HG02798 (cell line): ENCODE measurements around the gene MIF4GD.
"Not testable (repeated sequence)": the region's sequence is repeated elsewhere in the genome, so short reads cannot be mapped to it uniquely, and the experiment has no call there.

ENCODE experiments used
- ATAC-seq: cut with Tn5 transposase; IDR thresholded peaks from one replicate; pipeline ENCODE4 v1.9.1; 2021; ENCODE audit warnings: mild to moderate bottlenecking; ENCODE audit not compliant: unreplicated experiment, poor library complexity

MIF4GD gene

DNA sequence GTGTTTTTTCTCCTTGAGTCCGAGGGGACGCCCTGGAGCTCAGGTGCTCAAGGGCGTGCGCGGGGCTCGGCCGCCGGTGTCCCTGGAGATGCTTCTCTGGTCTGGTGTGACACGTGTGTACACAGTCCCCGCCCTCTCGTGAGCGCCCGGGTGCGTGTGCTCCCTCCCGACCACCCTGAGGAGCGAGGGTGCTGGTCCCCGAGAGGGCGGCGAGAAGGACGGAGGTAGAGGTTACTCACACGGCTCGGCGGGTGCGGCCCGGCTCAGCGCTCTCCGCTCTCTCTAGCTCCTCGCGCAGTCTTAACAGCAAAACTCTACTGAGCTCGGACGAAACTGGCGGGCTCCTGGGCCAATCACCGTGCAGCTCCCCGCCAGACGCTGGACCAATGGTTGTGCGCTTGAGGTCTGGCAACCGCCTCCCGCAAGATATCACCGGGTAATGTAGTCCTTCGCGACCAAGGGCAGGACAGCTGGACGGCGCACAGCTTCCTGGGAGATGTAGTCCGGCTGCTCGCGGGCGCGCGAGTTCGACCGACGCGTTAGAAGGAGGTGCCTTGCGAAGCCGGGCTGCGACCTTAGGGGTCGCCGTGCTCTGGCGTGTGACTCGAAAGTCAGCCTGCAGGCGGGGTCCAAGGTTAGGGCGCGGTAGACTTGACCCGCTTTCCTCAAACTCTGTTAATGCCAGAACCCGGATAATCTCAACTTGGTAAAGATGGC, 18.2 kb upstream of the MIF4GD start, which contains the start of gene SLC25A19:
Gene SLC25A19, minus strand, starts transcription at position 319 of the 717 bp plus-strand sequence. CDS start 2,669 bp downstream, outside the sequence.
- ATAC-seq, result peak; percentile 93

GRCh38 chr17:75288770-75289114, 17.7 kb upstream of the MIF4GD start:
- peak; percentile 11 for ATAC-seq

DNA sequence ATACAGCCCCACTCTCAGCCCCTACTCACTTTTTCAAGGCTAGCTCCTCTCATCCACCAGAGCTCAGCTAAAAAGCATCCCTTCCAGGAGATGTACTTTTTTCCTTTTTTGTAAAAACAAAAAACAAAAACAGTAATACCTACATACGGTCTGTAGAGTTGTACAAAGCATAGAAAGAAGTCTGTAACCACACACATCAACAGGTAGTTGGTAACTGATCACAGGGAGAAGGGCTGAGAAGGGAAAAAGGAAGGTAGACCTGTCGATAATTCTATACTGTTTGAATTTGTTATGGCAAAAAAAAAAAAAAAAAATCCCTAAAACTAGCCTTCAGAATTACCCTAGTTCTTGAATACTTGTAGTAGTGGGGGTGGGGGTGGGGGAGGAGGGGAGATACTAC, 17.3 kb upstream of the MIF4GD start:
- no peak for ATAC-seq

DNA sequence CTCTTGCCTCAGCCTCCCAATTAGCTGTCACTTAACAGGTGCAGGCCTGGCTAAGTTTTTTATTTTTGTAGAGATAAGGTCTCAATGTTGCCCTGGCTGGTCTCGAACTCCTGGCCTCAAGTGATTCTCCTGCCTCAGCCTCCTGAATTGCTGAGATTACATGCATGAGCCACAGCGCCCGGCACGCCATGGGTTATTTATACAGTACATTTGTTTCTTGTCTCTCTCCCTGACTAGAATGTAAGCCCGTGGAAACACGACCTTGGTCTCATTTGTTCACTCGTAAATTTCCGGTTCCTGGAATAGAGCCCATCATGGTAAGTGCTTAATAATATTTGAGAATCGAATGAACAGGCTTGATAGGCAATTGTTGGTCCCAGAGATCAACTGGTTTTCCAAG, 16.2 kb upstream of the MIF4GD start:
- ATAC-seq, result no peak

DNA sequence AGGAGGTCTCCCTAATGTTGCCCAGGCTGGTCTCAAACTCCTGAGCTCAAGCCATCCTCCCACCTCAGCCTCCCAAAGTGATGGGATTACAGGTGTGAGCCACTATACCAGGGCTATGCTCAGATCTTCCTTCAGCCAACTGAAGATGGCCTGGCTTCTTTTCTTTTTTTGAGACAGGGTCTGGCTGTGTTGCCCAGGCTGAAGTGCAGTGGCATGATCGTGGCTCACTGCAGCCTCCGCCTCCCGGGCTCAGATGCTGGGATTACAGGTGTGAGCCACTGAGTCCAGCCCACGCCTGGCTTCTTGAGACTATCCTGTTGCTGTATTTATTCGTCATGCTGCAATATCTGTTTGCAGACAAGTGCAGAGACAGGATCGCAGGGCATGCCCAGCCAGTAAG, 14.1 kb upstream of the MIF4GD start:
- no peak for ATAC-seq

GRCh38 chr17:75280189-75280588, 9.2 kb upstream of the MIF4GD start:
- ATAC-seq, result not testable (repeated sequence)

DNA sequence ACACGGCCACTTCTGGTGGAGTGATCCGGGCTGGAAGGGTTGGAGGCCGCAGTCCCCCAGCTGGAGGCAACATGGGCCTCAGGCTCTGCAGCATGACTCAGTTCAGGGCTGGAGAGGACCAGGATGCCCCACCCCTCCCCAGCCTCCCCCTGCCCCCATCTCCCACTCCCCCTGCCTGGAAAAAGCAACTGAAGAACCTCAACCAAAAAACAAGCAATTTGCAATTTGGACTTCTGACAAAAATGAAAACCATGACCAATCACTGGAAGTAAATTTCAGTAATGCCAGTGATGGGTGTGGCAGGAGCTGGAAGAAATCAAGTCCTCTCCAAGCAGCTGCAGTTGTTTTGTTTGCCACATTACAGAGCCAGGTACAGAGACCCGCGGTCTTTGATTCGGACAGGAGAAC, 6.6 kb upstream of the MIF4GD start:
- no peak for ATAC-seq

DNA sequence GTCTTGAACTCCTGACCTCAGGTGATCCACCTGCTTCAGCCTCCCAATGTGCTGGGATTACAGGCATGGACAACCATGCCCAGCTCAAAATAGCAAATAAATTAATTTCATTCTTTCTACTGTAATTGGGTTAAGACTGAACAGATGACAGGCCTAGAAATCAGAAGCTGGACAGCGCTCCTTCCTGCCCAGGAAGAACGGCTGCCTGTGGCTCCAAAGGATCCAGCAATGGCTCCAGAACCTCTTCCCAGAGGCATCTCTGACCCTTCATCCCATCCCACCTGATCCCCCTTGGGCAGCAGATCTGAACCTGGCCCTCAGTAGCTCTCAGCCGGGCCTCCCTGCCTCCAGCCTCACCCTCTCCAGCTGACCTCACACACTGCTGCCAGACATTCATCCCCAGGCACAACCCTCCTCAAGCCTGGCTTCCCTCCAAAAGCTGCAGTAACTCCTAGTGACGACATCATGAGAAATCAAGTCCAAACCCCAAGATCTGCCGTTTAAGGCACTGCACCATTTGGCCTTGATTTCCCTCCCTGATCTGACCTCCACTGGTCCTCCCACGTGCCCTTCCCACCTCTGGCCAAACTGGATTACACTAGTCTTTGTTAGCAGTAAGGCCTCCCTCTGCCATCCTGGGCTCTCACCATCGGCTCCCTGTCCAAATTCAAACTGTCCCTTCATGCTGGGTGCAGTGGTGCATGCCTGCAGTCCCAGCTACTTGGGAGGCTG, 3.1 kb upstream of the MIF4GD start:
- no peak for ATAC-seq

- no peak for ATAC-seq
These were observed 1.8 kb upstream of the MIF4GD start for GRCh38 chr17:75272848-75273184.

- no peak for ATAC-seq
These were observed 1.2 kb upstream of the MIF4GD start for GRCh38 chr17:75271955-75272847.

GRCh38 chr17:75271233-75271954, 363 bp upstream of the MIF4GD start:
- peak; percentile 89 for ATAC-seq

DNA sequence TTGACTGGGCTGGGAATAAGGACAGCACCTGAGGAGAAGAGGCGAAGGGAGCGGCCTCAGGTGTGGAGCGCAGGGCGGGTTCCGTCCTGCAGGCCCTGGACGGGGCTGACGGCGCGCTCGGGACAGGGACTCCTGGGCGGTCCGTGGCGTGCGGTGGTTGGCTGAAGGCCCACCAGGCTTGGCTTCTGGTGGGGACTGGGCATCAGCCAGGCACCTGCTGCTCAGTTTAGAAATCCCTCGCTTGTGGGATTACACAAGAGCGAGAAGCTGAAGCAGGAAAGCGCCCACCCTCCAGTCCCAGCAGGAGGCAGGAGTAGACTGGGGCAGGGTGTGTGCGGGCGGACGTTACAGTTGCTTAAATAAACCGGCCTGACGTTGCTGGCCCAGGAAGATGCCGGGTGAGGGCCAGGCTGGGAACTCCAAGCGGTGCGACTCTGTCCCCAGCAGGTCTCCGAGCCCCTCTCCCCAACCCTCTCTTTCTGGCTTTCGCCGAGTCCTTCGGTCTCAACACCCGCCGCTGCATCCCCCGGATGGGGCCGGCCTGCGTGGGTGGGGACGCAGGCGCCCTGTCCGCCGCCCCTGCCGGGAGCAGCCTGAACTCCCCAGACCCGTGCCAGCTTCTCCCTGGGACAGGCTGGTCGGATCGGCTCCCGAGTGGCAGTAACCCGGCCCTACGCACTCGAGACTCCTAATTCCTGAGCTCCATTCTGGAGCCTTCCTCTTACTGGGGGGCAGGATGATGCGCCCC, 639 bp downstream of the MIF4GD start:
- peak; percentile 38 for ATAC-seq

DNA sequence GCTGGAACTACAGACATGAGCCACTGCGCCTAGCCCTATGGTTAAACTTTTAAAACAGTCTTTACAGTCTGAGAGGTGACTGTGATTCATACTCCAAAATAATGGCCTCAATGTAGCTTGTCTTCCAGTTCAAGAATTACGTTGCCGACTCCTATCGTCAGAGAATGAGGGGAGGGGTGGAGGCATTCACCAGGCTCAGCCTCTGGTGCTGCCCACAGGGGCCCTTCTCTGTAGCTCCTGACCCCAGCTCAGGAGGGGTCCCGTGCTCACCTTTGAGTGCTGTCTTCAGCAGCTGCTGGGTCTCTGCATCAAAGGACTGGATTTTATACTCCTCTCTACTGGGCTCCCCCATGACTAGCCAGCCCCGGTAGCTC, 1.2 kb downstream of the MIF4GD start:
- ATAC-seq, result no peak

GRCh38 chr17:75267411-75268232, 3.4 kb downstream of the MIF4GD start:
- ATAC-seq, result no peak

DNA sequence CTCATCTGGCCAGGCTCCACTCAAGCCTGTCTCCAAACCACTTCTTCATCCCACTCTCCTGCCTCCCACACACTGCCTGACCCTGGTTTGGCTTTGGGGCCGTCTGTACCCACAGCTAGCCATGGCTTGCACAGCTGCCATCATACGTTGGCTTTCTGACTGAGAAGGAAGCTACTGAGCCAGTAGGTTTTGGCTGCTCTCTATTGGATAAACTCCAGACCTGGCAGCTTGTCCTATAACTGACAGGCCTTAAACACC, 3.9 kb downstream of the MIF4GD start:
- no peak for ATAC-seq

DNA sequence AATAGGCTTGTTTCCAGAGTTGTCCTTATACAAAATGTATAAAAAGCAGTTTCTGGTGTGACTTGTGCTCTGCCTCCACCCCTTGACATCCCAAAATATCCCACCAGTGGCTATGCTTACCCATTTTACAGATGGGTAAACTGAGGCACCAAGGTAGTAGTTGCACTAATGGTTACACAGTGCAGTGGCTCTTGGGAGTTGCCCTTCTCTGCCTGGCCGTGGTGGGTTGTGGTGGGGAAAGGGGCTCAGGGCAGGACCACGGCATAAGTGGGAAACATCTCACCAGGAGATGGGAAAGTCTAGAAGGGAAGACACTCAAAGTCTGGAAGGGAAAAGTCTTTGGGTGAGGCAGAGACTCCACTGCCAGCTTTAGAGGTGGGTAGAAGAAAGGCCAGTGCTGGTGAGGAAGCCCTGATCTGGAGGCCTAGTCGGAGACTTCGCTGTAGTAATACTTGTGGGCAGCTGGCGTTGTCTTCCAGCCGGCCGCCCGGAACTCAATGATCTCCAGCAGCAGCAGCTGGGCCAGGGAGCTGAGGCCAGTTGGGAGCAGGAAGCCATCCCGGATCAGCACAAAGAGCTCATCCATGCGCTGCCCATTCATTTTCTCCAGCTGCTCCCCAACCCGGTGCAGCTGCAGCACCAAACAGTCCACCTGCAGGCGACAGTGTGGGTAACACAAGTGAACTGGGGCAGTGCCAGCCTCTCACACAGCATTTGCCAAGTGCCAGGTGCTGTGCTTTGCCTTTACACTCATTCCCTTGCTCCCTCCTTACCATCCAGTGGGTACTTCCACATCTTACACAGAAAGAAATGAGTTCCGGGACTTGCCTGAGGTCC, 4.5 kb downstream of the MIF4GD start:
- no peak for ATAC-seq

DNA sequence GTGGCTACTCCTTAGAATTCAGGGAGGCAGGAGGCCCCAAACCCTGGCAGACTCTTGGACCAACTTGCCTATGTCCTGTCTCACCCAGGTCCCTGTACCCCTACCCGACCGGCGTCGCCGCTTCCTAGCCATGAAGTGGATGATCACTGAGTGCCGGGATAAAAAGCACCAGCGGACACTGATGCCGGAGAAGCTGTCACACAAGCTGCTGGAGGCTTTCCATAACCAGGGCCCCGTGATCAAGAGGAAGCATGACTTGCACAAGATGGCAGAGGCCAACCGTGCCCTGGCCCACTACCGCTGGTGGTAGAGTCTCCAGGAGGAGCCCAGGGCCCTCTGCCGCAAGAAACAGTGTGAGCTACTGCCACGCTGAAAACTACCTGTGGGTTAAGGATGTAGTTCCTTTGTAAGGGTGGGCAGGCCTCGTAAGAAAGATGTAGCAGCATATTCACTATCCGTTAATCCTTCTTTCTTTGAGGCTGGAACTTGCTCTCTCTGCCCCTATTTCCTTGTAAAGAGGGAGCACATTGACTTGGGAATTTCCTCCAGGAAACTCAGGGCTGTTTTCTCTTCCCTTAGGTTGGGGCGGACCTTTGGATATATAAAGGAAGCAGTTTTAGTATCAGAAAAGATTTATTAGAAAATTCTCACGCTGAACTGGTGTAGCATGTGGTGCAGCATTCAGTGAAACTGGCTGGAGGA, 5.3 kb downstream of the MIF4GD start:
- ATAC-seq, result no peak

DNA sequence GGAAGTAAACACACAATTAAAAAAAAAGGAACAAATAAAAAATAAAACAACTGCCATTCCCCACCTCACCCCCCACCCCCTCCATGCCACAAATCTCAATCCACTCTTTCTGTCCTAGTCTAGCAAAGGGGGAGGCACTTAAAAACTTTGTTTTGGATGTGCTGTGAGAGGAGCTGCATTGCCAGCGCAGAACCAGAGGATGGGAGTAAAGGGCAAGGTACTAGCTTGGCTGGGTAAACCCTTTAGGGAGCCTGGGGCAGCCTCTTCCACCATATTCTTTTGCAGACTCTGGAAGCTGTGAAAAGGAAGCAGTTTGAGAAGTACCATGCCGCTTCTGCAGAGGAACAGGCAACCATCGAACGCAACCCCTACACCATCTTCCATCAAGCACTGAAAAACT, 8.0 kb downstream of the MIF4GD start:
- no peak for ATAC-seq
